Stimulated activated CD4-positive, alpha-beta T cell treated with anti-CD3 and anti-CD28 coated beads, Interleukin-12 subunit alpha, Interleukin-12 subunit beta, amount 100 ng/mL, for 24 hours (primary cell): ENCODE data around the gene LNP1.
"Not testable (repeated sequence)": the region's sequence is repeated elsewhere in the genome, so short reads cannot be mapped to it uniquely, and the experiment has no call there.

Experiments used
- DNase-seq, 2 experiments: peaks; one replicate each; pipeline ENCODE4 v3.0.0-alpha.2; 2020; ENCODE audit warnings: low read depth in 2 of 2

The LNP1 gene

GRCh38 chr3:100478521-100478920 lies 77.2 kb downstream of the LNP1 start:
- not testable (repeated sequence) for DNase-seq

GRCh38 chr3:100480081-100480480 lies 78.7 kb downstream of the LNP1 start:
- DNase-seq: no peak

- no peak for DNase-seq
Observed at GRCh38 chr3:100482176-100482575, 80.8 kb downstream of the LNP1 start.

DNA sequence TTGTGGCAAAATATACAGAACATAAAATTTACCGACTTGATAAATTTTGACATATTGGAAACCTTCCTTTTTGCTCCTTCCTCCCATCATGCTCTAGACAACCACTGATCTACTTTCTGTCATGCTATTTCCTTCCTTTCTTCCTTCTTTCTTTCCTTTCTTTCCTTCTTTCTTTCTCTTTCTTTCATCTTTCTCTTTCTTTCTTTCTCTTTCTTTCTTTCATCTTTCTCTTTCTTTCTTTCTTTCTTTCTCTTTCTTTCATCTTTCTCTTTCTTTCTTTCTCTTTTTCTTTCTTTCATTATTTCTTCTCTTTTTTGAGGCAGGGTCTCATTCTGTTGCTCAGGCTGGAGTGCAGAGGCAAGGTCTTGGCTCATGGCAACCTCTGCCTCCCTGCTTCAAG lies 82.2 kb downstream of the LNP1 start:
- DNase-seq: no peak

DNA sequence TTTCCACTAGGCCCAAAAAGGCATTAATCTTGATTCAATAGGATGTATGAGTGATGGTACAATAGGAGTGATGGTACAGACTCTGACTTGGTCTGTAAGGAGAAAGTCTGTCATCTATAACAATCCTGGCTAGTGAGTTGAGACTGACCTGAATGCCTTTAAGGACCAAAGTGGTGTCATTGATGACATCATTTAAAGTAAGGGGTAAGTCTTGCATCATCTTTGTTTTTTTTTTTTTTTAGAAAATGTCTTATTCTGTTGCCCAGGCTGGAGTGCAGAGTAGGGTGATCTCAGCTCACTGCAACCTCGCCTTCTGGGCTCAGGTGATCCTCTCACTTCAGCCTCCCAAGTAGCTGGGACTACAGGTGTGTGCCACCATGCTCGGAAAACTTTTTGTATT lies 85.5 kb downstream of the LNP1 start:
- DNase-seq: no peak

GRCh38 chr3:100489118-100489517 lies 87.8 kb downstream of the LNP1 start:
- DNase-seq: no peak

GRCh38 chr3:100492059-100493006 lies 91.0 kb downstream of the LNP1 start, which contains the start of gene TMEM45A:
TSS of gene TMEM45A (plus strand) at chr3:100492619. CDS start at chr3:100555212, 62,593 bp downstream.
- peak; percentile 57 to 87 for DNase-seq

- DNase-seq: no peak
Observed at GRCh38 chr3:100496711-100497261, 95.4 kb downstream of the LNP1 start.

DNA sequence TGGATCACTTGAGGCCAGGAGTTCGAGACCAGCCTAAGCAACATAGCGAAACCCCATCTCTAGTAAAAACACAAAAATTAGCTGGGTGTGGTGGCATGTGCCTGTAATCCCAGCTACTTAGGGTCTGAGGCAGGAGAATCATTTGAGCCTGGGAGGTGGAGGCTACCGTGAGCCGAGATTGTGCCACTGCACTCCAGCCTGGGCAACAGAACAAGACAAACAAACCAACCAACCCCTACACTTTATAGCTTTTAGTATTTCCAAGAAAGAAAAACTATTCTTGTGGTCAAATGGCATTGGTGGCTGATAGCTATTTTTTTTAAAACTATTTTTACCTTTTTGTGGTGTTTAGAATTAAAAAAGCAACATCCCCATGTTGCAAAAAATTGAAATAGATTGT lies 98.3 kb downstream of the LNP1 start:
- DNase-seq: no peak

- DNase-seq: no peak
Observed at GRCh38 chr3:100500320-100500880, 99.1 kb downstream of the LNP1 start.

DNA sequence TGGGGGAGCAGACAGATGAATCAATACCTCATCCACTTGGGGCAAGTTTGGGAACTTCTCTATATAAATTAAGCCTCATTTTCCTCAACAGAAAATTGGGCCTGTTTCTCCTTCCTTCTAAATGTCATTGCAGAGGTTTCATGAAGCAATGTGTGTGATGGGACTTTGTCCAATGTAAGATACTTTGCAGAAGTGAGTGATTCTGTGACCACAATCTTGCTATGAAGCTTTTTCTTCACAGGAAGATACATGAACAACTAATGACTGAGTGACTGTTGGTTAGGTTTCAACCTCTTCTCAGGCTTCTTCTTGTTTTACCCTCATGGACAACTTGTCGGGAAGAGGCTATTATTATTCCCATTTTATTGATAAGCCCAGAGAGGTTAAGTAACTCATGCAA lies 102.1 kb downstream of the LNP1 start:
- no peak for DNase-seq
